GM21529 (cell line): Measurements from ENCODE around the gene LPAR2.
"Not testable (repeated sequence)": the region's sequence is repeated elsewhere in the genome, so short reads cannot be mapped to it uniquely, and the experiment has no call there.

ENCODE experiments used
- ATAC-seq: cut with Tn5 transposase; IDR thresholded peaks from one replicate; pipeline ENCODE4 v1.9.1; 2021; ENCODE audit not compliant: unreplicated experiment

The LPAR2 gene

DNA sequence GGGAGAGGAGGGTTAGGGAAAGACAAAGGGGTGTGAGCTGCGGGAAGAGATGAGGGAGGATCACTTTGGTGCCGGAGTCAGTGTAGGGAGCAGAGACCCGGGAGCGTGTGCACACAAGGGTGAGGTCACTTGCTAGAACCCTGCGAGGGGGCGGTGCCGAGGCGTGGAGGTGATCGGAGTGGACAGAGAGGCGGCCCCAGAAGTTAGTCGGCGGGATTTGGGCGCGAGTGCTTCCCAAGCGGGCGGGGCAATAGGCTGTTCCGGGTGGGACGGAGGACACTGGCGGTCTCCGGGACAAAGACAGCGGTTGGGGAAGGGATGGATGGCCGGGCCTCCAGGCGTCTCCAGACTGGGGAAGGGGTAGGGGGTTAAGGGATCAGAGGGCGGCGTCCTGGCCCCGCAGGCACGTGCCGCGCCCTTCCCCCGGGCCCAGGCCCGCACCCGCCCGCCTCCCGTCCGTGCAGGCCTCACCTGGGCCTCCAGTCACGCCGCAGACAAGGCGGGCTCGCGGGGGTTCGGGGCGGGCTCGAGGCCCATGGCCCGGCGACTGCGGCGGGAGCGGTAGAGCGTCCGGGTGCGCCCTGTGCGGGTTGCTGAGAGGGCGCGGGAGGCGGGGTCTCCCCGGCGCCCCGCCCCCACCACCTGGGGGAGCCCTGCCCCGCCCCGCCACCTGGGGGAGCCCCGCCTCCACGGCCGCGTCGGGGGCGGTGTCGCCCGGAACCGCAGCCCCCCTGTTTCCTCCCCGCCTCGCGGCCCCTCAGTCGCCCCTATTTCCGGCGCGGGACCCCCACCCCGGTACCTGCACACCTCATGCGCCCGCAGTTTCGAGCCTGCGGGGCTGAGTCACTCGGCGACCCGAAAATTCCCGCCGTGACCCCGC is at the start of gene LPAR2:
LPAR2 (minus strand) TSS at position 600 of the 880 bp plus-strand sequence. CDS start 945 bp downstream, outside the sequence.
- peak; percentile 72 for ATAC-seq

DNA sequence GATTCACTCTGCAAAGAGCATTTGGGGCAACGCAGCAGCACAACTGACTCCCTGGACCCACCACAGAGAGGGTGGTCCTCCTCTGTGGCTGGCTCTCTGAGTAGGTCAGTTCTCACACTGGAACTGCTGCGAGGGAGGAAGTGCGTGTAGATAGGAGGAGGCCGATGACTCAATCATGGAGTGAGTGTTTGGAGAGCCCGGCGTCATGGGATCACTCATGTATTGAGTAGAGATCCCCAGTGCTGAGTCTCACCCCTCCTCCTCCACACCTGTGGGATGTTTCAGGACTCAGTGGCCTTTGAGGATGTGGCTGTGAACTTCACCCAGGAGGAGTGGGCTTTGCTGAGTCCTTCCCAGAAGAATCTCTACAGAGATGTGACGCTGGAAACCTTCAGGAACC is 49.6 kb upstream of the LPAR2 start:
- no peak for ATAC-seq

DNA sequence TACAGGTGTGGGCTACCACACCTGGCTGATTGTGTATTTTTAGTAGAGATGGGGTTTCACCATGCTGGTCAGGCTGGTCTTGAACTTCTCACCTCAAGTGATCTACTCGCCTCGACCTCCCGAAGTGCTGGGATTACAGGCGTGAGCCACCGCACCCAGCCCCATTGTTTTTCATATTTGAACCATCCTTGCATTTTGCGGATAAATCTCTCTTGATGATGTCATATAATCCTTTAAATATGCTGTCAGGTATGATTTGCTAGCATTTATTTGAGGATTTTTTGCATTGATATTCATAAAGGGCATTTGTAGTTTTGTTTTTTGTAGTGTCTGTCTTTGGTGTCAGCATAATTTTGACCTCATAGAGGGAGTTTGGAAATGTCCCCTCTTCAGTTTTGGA is 46.3 kb upstream of the LPAR2 start:
- no peak for ATAC-seq

DNA sequence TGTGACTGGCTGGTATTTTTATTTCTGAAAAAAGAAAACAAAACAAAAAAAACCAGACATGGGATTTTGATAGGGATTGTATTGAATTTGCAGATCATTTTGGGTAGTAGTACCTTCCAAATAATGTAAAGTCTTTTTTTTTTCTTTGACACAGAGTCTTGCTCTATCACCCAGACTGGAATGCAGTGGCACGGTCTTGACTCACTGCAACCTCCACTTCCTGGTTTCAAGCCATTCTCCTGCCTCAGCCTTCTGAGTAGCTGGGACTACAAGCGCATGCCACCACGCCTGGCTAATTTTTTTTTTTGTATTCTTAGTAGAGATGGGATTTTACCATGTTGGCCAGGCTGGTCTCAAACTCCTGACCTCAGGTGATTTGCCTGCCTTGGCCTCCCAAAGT is 44.8 kb upstream of the LPAR2 start:
- ATAC-seq: no peak

DNA sequence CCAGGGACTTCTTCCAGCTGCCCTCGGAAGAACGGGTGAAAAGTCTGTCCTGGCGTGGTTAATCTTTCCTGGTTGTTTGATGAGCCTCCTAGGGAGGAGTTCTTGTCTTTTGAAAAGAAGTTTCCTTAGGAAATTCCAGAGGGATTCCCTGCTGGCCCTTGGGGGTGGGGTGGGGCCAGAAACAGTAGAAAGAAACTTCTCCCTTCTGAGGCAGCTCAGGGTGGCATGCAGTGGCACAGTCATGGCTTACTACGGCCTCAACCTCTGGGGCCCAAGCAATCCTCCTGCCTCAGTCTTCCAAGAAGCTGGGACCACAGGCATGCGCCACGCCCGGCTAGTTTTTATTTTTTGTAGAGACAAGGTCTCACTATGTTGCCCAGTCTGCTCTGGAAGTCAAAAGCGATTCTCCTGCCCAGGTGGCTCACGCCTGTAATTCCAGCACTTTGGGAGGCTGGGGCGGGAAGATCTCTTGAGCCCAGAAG is 42.1 kb upstream of the LPAR2 start:
- no peak for ATAC-seq

DNA sequence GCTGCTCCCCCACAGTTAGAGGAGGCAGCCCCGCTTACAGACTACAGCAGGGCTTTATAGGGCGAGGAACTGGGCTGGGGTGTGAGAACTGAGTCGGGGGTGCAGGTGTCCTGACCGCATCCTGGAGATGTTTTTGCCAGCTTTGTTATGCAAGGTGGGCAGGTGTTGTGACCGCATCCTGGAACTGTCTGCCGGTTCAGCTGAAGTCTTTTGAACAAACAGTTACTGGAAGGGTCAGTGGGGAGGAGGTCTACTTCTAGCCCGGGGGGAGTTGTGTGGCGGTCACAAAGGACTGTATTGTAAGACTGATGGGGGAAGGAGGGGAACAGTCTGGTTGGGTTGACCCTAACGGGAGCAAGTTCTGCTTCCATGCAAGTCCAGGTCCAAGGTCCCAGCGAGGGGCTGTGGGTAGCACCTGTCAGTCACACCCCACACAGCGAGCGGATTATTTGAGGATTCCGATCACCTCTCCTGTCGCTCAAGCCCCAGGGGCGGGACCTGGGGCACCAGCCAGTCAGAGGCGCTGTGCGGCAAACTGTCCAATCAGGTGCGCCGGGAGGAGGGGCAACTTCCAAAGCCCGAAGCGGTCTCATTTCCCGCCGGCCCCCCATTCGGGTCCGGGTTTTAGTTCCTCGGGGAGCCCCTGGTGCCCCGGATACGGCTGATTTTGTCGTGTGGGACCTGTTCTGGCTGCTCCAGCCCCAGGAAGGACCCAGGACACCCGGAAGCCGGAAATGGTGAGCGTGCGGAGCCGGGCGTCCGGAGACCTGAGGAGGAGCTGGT is 40.4 kb upstream of the LPAR2 start, which contains the start of gene ZNF101:
ZNF101 (plus strand) TSS at position 610 of the 783 bp plus-strand sequence; CDS start at position 735, 125 bp downstream.
- peak; percentile 67 for ATAC-seq

DNA sequence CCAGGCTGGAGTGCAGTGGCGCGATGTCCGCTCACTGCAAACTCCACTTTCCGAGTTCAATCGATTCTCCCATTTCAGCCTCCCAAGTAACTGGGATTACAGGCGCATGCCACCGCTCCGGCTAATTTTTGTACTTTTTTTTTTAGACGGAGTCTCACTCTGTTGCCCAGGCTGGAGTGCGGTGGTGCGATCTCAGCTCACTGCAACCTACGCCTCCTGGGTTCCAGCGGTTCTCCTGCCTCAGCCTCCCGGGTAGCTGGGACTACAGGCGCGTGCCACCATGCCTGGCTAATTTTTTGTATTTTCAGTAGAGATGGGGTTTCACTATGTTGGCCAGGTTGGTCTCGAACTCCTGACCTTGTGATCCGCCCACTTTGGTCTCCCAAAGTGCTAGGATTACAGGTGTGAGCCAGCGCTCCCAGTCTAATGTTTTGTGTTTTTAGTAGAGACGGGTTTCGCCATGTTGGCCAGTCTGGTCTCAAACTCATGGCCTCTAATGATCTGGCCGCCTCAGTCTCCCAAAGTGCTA is 37.5 kb upstream of the LPAR2 start:
- not testable (repeated sequence) for ATAC-seq

DNA sequence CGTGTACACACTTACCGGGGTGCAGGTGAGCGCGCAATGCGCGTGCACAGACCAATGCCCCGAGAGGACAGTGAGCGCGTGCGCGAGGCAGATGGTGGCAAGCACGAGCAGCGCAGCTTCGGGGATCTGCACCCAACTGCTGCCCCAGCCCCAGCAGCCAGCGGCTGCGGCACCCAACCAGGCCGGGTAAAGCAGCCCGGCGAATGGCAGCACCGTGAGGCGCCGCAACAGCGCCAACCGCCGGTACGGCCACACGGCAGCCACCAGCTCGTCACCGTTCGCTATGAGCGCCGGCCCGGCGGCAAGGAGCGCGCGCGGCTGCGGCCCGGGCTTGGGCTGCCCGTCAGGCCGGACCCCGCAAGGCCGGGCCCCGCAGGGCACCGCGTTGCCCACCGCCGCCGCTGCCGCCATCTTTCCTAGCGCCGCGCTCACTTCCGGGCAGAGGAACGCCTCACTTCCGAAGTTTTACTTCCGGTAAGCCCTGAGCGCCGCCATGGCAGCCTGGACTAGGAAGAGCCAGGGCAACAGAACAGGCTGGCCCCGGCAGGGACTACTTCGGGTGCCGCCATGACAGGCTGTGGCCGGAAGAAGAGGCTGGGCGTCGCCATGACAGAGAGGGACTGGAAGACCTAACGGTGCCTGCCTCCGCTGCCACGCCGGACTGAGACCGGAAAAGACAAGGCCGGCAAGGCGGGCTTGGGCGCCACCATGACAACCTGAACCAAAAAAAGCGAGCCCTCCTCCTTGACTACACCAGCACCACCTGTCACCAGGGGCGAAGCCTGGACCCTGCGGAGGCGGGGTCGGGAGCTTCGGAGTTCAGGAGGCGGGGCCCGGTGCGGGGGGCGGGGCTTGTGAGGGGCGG is 35.5 kb upstream of the LPAR2 start, which contains the start of gene ATP13A1:
ATP13A1 (minus strand) TSS at position 421 of the 865 bp plus-strand sequence; CDS start at position 411, 10 bp downstream.
- ATAC-seq: peak; percentile 57

DNA sequence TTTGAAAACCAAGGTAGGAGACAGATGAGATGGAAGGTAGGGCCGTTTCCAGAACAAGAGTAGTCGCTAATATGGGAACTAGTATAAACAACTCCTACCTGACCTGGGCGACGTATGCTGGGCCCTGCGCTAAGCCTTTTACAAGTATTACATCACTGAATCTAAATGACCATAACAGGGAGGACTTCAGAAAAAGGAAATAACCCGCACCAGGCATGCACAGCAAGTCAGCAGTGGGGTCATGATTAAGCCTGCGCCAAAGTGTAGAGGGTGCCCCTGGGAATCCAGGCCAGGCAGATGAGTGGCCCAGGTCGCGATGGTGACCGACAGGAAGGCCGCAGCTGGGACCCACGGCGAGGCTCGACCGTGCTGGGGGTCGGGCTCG is 34.8 kb upstream of the LPAR2 start:
- ATAC-seq: no peak

DNA sequence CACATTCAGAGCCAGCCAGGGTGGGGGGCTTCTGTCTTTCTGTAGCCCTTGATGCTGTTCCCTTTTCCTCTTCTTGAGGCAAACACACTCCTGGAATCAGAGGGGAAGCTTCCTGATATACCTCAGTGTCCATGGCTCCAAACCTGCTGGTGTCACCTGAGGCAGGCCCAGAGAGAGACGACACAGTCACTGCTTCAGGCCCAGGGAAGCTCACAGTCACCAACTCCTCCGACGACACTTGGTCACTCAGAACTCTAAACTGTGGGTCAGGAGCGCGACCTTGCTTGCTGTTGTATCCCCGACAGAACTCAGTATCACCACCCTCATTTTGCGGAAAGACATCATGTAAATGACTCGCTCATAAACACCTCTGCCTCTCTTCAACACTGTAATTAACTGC is 34.3 kb upstream of the LPAR2 start:
- no peak for ATAC-seq

DNA sequence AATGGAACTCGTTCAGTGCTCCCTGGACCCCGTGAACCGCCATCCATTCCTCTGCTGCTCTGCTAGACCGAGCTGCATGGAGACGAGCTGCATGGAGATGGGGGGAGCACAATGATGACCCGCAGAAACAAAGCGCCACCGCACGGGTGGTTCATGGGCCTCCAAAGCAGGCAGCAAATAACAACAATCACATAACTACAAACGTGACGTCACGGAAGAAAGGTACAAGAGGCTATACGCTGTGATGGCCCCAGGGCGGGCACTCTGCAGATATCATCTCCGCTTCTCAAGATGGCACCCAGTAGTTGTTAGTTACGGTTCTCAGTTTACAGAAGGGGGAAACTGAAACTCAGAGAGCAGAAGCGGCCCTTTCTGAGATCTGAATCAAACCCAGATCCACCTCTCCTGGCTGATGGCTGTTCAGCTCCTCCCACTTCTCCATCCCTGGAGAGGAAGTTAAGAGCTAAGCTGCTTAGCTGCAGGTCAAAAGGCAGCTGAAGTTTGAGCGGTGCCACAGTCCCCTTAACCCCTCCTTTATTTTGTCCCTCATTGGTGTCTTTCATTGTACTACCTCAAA is 33.7 kb upstream of the LPAR2 start:
- ATAC-seq: peak; percentile 46

DNA sequence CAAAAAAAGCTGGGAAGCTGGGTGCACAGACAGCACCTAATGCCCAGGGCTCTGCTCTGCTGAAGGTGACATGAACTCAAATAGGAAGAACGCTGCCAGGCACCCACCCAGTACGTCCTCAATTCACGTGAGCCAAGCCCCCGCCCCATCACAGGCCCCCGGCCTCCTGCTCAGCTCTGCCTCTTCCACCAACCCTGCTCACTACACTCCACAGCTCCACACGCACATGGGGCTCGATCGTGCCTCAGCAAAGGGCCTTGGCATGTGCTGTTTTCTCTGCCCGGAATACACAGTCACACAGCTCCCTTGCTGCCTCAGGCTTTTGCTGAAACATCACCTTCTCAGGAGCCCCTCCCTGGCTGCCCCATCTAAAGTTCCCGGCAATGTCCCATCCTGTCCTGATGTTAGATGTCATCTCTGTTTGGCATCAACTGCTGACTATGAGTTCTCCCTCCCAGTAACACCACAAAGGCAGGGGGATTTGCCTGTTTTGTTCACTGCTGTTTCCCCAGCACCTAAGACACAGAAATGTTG is 33.2 kb upstream of the LPAR2 start:
- ATAC-seq: no peak

DNA sequence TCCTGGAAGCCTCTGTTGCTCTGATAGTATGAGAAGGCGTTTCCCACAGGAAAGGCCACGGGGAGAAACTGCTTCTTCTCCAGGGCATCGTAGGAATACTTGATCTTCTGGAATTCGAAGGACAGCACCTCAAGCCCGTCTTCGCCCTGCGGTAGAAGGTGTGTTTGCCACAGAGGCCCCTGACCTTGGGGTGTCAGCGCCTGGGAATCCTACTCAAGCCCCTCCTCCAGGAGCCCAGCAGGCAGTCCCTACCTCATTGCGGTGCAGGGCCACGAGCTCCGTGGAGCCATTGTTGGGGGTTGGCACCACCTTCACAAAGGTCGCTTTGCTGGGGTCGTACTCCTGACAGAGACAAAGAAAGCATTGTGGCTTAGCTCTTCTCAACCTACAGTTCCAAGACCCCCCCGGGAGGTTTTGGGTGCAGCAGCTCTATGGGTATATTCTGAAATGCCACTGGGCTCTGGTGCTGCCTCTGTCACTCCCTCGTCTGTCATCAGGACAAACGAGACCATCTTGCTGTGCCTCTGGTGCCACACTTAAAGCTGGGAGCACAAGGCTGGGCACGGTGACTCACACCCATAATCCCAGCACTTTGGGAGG is 31.7 kb upstream of the LPAR2 start:
- no peak for ATAC-seq

DNA sequence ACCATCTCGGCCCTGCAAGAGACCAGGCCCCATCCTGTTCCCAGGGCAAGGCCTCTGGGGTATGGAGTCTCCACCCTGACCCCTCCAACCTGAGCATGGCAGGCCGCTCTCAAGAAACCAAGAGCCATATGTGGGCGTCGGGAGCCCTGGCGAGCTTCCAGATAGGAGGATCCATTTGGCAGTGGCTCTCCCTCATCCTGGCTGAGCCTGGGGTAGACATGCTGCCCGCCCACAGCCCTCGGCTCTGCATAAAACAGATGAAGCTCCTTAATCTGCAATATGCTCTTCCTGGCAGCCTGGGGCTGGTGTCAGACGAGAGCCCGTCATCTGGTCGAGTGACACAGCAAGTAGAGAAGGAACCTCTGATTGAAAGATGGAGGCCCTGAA is 29.4 kb upstream of the LPAR2 start:
- no peak for ATAC-seq

DNA sequence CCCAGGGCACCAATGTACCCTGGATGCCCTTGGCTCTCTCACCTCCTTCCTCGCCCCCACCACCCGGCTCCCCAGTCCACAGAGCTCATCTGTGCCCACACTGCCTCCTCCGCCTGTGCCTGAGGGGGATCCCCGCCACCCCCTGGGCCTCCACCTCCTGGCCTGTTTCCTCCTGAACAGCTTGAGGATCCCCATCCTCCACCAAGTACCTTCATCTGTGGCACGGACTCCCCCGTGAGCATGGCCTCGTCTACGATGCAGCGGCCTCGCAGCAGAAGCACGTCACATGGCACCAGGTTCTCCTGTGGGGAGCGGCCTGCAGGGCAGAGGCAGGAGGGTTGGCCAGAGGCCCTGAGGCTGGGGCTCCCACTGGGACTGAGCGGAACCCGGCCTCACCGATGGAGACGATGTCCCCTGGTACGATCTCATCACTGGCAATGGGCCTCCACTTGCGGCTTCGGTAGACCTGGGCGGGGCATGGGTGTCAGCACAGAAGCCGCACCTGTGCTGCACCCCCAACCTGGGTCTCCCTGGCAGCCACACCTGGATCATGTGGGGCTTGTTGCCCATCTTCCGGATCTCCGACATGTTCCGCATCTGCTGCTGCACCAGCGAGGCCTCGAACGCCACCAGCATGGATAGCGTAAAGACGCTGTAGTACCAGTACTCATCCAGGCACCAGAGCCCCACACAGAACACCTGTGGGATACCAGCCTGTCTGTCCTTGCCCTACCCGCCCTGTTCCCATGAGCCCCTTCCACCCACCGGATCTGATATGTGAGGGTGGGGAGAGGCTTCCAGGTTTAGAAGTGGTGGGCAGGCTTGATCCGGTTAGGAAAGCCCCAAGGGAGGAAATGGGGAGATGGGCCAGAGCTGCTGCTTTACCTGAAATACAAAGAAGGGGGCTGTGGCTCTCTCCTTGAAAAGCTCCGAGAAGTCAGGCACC is 28.7 kb upstream of the LPAR2 start:
- ATAC-seq: no peak

DNA sequence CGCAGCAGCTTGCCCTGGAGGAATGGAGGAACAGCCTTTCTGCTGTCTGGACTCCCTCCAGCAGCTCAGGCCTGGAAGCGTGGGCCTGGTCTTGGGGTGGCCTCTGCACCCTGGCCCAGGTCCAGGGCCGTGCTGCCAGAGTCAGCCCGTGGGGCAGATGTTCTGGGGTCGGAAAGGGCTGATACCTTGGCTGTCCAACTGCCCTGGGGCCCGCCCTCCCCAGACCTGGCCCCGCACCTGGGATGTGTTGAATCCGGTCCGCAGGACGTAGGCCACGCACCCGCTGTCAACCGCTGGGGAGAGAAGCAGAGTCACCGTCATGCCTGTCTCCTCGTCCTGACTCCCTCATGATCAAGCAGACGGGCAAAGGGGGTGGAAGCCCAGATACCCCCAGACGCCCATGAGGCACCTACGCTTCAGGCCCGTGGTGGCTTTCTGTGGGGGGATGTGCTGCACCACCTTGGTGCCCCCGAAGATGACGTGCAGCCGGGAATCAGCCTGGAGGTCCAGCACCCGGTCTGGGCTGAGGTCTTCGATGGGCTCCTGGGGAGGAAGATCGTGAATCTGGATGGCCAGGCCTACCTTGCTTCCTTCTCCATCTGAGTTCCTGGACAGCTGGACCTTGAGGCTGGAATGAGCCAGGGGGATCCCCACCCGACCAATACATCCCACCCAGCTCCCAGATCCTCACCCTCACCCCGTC is 27.8 kb upstream of the LPAR2 start:
- no peak for ATAC-seq

DNA sequence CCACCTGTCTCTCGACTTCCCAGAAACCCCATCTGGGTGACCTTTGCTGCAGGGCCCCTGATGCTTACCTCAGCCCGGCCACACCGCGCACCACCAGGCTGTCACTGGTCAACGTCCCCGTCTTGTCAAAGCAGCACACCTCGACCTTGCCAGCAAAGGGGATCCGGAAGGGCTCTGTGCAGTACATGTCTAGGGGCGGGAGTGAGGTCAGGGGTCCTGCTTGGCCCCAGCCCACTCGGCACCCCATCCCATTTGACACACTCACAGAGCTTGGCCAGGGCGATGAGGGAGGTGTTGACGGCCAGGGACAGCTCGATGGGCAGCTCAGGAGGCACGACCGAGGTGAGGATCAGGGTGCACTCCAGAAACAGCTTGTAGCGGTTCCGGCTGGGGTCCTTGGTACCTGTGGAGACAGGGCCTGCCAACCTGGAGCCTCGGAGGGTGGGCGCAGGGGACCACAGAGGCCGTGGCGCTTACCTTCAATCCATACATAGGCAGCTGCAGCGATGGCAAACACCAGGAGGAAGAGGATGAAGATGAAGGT is 27.1 kb upstream of the LPAR2 start:
- ATAC-seq: no peak
